GM18519 (cell line): ENCODE data around the gene CDH16.
A peak's percentile ranks its signal among the peaks of the same experiment; 100 is the strongest.
"Not testable (repeated sequence)": the region's sequence is repeated elsewhere in the genome, so short reads cannot be mapped to it uniquely, and the experiment has no call there.

ENCODE experiments used
- ATAC-seq: cut with Tn5 transposase; IDR thresholded peaks from one replicate; pipeline ENCODE4 v1.9.1; 2021; ENCODE audit warnings: mild to moderate bottlenecking, moderate library complexity; ENCODE audit not compliant: unreplicated experiment, low FRiP score

CDH16 gene

DNA sequence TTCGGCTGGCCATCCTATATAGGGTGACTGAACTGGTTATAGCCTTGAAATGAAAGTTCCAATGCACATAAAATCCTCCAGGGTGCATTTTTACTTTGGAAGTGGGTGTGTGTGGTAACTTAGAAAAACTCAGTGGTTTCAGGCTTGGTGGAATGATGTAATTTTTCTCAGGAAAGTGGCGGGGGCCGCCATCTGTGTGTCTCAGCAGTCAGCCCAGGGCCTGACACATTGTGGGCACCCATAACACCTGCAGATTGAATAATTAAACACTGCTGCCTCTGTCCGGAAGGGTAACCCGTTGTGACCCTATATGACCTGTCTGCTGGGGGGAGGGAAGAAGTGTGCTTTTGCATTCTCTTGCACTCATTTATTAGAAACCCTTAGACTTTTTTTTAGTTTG, 40.6 kb downstream of the CDH16 start:
- no peak for ATAC-seq

DNA sequence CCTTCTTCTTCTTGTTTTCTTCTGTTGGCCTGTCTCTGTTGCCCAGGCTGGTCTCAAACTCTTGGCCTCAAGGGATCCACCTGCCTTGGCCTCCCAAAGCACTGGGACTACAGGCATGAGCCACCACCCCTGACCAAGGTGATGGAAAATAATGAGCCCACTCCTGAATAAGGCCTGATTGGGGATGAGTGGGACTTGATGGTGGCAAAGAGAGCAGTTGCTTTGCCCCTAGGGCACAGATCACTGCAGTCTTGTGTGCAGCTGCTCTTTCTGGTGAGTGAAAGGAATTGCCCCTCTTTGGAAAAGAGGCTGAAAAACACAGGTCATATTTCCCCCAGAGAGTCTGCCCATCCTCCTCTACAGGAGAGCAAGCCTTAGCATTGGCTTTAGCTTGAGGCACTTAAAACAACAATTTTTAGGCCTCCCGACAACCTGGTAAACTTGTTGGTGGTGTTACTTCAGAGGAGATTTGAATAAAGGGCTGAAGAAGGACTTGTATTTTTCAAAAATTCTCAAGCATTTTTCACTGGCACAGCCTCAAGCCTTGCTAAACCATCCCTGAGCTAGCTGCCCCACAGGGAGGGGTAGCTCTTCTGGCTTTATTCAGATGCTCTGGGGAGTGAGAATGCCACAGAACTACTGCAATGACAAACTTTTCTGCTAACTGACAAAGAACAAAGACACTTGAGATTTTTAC, 44.5 kb downstream of the CDH16 start:
- no peak for ATAC-seq

DNA sequence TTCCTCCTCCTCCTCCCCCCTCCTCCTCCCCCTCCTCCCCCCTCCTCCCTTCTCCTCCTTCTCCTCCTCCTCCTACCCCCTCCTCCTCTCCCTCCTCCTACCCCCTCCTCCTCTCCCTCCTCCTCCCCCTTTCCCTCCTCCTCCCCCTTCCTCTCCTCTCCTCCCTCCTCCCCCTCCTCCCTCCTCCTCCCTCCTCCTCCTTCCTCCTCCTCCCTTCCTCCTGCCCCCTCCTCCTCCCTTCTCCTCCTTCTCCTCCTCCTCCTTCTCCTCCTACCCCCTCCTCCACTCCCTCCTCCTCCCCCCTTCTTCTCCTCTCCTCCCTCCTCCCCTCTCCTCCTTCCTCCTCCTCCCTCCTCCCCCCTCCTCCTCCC, 45.0 kb downstream of the CDH16 start:
- no peak for ATAC-seq

DNA sequence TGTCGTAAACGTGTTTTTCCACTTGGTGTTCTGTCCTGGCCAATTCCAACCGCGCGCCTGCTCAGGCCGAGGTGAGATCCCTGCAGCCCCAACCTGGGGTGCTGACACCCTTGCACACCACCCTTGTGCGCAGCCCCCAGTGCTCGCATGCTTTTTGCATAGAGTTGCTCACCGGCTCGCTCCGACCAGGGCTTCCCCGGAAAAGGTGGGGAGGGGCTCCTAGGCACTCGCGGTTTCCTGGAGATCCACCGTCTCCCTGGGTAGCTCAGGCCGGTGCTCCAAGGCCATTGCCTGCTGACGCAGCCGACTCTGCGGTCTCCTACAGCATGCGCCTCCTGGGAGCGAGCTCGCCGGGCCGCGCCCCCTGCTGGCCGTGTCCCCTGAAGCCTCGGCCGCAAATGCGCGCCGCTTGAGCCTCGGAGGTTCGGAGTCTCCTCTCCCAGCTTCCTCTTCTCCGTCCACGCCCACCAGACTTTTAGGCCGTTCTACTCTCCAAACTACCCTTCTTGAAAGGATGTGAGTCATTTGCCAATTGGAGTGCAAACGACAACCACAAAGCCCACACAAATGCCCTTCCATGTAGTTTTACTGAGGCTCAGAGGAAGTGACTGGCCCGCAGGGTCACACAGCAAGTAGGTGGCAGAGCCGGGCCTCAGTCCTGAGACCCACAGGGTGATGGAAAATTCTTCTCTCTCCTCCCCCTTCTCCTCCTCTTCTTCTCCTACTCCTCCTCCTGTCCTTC, 45.6 kb downstream of the CDH16 start:
- ATAC-seq = peak; percentile 72

DNA sequence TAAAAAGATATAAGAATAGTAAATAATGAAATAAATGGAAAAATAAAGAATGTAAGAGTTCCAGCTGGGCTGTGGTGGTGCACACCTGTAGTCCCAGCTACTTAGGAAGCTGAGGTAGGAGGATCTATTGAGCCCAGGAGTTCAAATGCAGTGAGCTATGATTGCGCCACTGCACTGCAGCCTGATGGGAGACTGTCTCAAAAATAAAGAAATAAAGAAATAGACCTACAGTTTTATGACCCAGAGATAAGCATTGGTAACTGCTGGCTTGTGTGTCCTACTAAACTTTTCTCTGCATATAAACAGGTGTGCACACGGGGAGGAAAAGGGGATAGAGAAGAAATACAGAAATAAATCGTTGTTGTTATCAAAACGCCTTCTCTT, 46.1 kb downstream of the CDH16 start:
- ATAC-seq = no peak

DNA sequence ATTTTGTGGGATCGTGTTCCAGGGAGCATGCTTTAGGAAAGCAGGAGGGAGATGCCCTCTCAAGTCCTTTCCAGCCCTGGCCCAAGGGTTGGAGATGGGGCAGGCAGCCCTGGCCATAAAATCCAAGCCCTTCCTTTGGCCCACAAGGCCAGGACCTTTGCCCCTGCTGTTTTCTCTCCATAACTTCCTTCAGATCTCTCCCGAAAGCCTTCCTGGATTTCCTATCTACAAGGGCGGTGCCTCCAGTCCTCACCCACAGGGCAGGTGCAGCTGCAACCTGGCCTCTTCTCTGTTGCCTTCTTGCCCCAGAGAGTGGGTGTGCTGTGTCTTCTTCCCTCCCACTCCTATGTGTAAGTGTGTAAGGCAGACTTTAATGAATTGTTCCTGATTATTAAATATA, 46.8 kb downstream of the CDH16 start:
- ATAC-seq = no peak

DNA sequence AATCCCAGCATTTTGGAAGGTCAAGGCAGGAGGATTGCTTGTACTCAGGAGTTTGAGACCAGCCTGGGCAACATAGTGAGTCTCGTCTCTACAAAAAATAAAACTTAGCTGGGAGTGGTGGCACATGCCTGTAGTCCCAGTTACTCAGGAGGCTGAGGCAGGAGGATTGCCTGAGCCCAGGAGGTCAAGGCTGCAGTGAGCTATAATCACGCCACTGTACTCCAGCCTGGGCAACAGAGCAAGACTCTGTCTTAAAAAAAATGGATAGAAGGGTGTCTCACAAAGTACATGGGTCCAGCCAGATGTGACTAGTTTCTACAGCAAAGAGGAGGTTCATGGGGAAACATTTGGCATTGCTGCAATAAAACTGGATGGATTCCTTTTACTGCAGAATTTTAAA, 47.3 kb downstream of the CDH16 start:
- not testable (repeated sequence) for ATAC-seq

DNA sequence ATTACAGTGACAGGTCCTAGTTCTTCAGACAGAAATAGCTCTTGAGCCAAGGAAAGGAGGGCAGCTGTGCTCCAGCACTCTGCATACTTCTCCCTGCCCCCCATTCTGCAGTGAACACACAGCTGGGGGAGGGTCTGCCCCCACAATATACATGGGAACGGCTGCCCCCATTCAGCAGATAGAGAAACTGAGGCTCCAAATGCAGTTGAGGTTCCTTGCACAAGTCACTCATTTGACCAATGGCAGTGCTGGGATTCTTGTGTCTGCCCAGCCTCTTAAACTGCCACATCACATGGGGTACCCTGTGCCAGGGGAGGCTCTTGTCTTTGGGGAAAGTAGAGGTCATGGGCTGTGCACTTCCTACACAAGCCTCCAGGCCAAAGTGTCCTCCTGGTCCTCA, 49.3 kb downstream of the CDH16 start:
- ATAC-seq = no peak

DNA sequence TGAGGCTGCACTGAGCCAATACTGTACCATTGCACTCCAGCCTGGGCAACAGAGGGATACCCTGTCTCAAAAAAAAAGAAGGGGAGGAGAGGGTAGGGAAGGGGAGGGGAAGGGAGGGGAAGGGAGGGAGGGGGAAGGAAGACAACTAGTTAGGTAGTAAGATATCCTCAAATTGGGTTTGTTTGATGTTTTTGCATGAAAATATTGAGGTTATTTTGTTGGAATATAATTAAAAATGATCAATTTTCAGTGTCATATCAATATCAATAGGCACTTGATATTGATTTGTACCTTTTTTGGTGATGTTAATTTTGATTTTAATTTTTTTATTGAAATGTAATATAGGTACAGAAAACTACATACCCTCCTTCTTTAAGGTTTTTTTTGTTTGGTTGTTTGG, 55.0 kb downstream of the CDH16 start:
- no peak for ATAC-seq

DNA sequence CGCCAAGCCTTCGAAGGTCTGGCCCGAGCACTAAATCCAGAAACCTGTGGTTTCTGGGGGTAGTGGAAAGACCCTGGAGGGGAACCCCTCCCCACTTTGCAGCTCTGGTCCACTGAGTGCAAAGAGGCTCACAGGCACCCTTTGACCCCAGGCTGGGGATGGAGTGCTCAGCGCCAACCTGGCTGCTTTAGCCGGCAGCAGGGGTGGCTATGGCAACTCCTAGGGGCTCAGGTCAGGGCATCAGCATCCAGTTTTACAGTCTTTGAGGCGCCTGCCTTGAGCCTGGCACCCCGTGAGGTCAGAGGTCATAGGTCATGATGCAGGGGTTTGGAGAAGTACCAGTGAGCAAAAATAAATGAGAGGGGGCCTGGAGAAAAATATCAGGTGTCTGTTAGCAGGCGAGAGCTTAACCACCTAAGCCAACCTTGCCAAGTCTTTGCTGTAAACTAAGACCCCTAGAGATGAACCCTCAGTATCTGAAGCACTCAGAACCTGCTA, 56.6 kb downstream of the CDH16 start:
- no peak for ATAC-seq

DNA sequence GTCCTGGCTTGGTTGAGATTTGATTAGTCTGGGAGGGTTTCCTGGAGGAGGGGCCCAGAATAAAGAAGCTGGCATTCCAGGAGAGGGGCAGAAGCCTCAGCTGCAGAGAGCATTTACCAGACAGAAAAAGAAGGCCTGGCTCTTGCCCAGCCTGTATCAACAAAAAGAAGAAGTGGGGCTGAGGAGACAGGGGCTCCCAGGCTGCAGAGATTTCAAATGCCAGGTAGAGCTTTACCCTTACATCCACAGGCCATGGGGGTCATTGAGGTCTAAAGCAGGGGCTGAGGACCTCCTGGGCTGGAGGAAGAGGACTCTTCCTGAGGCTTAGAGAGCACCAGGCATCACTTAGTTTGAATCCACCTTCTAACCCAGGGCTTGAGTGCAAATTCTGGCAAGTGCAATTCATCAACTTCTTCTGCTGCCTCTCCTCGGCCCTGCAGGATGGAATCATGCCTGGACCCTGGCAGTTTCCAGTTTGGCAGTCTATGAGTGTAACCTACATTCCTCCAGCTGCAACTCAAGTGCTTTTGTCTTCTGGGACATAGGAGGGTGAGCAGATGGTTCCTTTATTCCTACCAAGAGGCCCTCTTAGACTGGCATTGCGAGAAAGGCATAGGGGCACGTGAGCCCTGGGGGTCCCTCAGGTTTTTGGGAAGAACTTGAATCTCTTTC, 59.2 kb downstream of the CDH16 start:
- ATAC-seq = no peak

DNA sequence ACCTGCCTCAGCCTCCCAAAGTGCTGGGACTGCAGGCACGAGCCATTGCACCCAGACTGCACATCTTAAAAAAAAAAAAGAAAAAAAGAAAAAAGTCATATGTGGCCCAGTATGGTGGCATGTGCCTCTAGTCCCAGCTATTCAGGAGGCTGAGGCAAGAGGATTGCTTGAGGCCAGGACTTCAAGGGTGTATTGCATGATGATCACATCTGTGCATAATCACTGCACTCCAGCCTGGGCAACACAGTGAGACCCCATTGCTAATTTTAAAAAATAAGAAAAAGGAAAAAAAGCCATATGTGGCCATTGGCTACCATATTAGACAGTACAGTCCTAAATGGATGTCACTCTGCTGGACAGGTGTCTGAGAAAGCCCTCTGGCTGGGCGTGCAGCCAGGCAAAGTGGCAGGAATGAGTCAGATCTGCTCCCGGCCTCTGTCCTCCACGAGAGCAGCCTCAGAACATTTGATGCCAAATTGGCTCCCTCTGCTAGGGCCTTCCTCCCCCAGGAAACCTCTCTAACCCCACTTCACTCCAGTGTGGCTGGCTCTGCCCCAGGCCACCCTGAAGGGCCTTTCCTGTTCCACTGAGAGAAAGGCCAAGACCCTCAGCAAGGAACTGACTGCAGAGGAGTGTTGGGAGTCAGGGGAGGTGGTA, 59.8 kb downstream of the CDH16 start:
- no peak for ATAC-seq
